Upper lobe of right lung (tissue), 1 donor: ENCODE data around the gene TMA7B. TPM values are rescaled to one million over a fixed set of nuclear protein-coding genes. Genes with fewer than 3 reads are reported as not detected.

Source experiments
- ATAC-seq: fragments of 200-7000 bp; cut with Tn5 transposase; one replicate; pipeline ENCODE4 v1.9.1; 2020; ENCODE audit warnings: mild to moderate bottlenecking, moderate library complexity
- DNase-seq: peaks from one replicate; pipeline ENCODE4 v3.0.0-alpha.2; 2020
- H3K27ac ChIP-seq: fragments of 200-600 bp; one replicate; pipeline ENCODE4 v1.8.0; 2022
- H3K27me3 ChIP-seq: fragments of 200-600 bp; one replicate; pipeline ENCODE4 v1.8.0; 2022; ENCODE audit warnings: mild to moderate bottlenecking
- H3K36me3 ChIP-seq: fragments of 200-600 bp; one replicate; pipeline ENCODE4 v1.8.0; 2022
- H3K4me1 ChIP-seq: fragments of 200-600 bp; one replicate; pipeline ENCODE4 v1.8.0; 2022
- H3K4me3 ChIP-seq: fragments of 200-600 bp; one replicate; pipeline ENCODE4 v1.8.0; 2022; ENCODE audit warnings: mild to moderate bottlenecking
- H3K9me3 ChIP-seq: fragments of 200-600 bp; one replicate; pipeline ENCODE4 v1.8.0; 2022
- CTCF ChIP-seq: fragments of 200-600 bp; IDR thresholded peaks from one replicate; pipeline ENCODE4 v1.8.0; 2022; ENCODE audit warnings: antibody characterized with exemption
- intact Hi-C: fragments of 100-400 bp; cut with DNase I; formaldehyde crosslinking; loops from one replicate; pipeline ENCODE4 v1.11.0; 2022
- total RNA-seq: library from RNA; stranded (reverse); fragmentation: NEBNext Ultra II Directional; extraction: Animal tissue kit (Norgen Biotek cat#: 25700); gene quantifications from one replicate; pipeline ENCODE4 v1.2.1, GENCODE V29; 2021
- donor health status: DM: no; HTN: yes; CAD: no; lungs with severe emphysema.

The TMA7B gene
- total RNA-seq, 1 donor from 2014 or later, result 0.69 TPM

DNA sequence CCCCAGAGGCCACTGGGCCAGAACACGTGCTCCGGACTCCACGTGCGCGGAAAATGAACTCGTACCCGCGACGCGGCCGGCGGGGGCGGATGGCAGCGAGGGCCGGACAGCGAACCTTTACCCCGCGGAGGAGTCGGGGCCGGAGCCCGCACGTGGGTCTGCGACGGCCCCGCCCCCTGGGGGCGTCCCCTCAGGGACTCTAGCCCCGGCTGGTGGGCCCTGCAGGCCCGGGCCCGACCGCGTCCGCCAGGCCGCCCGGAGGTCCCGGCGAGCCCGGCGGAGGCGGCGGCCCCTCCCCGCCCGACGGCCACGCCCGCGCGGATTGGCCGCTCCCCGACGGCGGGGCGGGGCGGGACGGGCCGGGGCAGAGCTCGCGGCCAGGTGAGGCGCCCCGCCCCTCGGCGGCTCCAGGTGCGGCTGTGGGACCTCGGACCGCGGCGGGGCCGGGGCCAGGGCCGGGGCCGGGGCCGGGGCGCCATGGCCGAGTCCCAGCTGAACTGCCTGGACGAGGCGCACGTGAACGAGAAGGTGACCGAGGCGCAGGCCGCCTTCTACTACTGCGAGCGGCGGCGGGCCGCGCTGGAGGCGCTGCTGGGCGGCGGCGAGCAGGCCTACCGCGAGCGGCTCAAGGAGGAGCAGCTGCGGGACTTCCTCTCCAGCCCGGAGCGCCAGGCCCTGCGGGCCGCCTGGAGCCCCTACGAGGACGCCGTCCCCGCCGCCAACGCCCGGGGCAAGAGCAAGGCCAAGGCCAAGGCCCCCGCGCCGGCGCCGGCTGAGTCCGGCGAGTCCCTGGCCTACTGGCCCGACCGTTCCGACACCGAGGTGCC is 34.6 kb downstream of the TMA7B start, which contains the start of gene FAM83F:
FAM83F (plus strand) TSS at position 389 of the 827 bp plus-strand sequence; CDS start at position 478, 89 bp downstream.
- H3K4me3 ChIP-seq, result peak within 1 kb of the TSS; percentile 31
- no peak for TF ChIP-seq CTCF

GRCh38 chr22:39995393-39996252 is 35.4 kb downstream of the TMA7B start:
- no peak for TF ChIP-seq CTCF
- Histone ChIP-seq H3K27ac (no peak overlapping the region), H3K9me3 (no peaks in the 10 kb centered on the region), H3K4me3 (peak overlapping the region; percentile 31), H3K36me3 (no peaks in the 10 kb centered on the region), H3K4me1 (no peaks in the 10 kb centered on the region), H3K27me3 (peaks cover 49% of the 10 kb centered on the region)
- intact Hi-C loops, result no loop called here
- ATAC-seq, result no peak
- no peak for DNase-seq

More for the DNA sequence above, 34.6 kb downstream of the TMA7B start, which contains the start of gene FAM83F:
- Histone ChIP-seq H3K27me3 (peaks cover 49% of the 10 kb centered on the region), H3K27ac (no peak within 1 kb of the TSS), H3K36me3 (no peaks in the 10 kb centered on the region), H3K9me3 (no peaks in the 10 kb centered on the region), H3K4me1 (no peaks in the 10 kb centered on the region)
- intact Hi-C loops, result no loop called here
- ATAC-seq (peak; percentile 78), DNase-seq (no peak)

GRCh38 chr22:39996732-39997131 is 36.5 kb downstream of the TMA7B start:
- Histone ChIP-seq H3K9me3 (no peaks in the 10 kb centered on the region), H3K36me3 (no peaks in the 10 kb centered on the region), H3K27me3 (peaks cover 48% of the 10 kb centered on the region), H3K4me1 (no peaks in the 10 kb centered on the region), H3K27ac (no peak overlapping the region), H3K4me3 (no peak overlapping the region)
- ATAC-seq, result no peak
- no peak for DNase-seq
- TF ChIP-seq CTCF, result no peak
- intact Hi-C loops, result no loop called here

- no peak overlapping the region for H3K27ac ChIP-seq
- DNase-seq, result no peak
- ATAC-seq, result no peak
- no peaks in the 10 kb centered on the region for H3K4me1 ChIP-seq
- intact Hi-C loops, result no loop called here
- no peak overlapping the region for H3K4me3 ChIP-seq
- no peaks in the 10 kb centered on the region for H3K9me3 ChIP-seq
- no peaks in the 10 kb centered on the region for H3K36me3 ChIP-seq
- TF ChIP-seq CTCF, result no peak
- H3K27me3 ChIP-seq, result peaks cover 41% of the 10 kb centered on the region
These were observed 37.2 kb downstream of the TMA7B start for GRCh38 chr22:39997421-39997820.

DNA sequence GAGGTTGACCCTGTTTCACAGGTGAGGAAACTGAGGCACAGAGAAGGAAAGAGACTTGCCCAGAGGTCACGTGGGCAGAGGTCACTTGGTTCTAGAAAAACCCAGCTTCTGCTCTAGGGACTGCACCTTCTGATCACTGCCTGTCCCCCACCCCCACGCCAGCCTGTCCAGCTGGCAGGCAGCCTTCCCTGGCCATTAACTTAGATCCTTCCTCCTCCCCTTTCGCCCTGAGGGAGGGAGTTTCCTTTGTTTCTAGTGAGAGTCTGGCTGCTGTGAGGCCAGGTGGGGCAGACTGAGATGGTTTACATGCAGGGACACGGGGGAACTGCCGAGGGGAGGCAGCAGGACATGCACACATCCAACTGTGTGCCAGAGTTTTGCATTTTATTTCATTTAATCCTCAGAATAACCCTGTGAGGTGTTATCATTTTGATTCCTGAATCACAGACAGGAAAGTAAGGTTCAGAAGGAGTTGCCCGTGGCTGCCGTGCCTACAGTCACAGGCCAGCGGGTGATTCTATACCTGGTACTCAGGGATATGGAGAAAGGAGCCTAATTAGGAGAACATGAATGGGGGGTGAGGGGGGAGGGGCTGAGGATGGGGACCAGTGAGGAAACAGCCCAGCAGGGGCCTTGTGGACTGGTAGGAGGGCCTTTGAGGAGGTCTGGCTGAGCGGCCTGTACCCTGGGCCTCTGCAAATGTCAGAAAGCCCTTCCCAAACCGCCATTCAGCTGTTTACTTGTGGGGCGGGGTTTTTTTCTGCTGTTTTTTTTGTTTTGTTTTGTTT is 37.9 kb downstream of the TMA7B start:
- H3K27me3 ChIP-seq, result peaks cover 35% of the 10 kb centered on the region
- H3K9me3 ChIP-seq, result no peaks in the 10 kb centered on the region
- no peaks in the 10 kb centered on the region for H3K4me1 ChIP-seq
- no peak for TF ChIP-seq CTCF
- no peaks in the 10 kb centered on the region for H3K36me3 ChIP-seq
- H3K27ac ChIP-seq, result no peak overlapping the region
- ATAC-seq (no peak), DNase-seq (no peak)
- no peak overlapping the region for H3K4me3 ChIP-seq
- intact Hi-C loops, result no loop called here
